Loucy (cell line): ENCODE measurements around the gene PSG7.
"Not testable (repeated sequence)": the region's sequence is repeated elsewhere in the genome, so short reads cannot be mapped to it uniquely, and the experiment has no call there.

Source experiments
- EZH2phosphoT487 ChIP-seq: fragments of 200-600 bp; IDR thresholded peaks from 2 replicates; pipeline ENCODE4 v1.6.1; 2018; ENCODE audit warnings: antibody characterized with exemption, mild to moderate bottlenecking, moderate library complexity, borderline replicate concordance
- TF ChIP-seq, protein P1 (sequence below): fragments of 200-600 bp; sonication (generic); conservative IDR thresholded peaks from 2 replicates; pipeline ENCODE4 v1.5.1; 2014; ENCODE audit warnings: mild to moderate bottlenecking, antibody characterized with exemption, low read length

- TF ChIP-seq, protein P1, sequence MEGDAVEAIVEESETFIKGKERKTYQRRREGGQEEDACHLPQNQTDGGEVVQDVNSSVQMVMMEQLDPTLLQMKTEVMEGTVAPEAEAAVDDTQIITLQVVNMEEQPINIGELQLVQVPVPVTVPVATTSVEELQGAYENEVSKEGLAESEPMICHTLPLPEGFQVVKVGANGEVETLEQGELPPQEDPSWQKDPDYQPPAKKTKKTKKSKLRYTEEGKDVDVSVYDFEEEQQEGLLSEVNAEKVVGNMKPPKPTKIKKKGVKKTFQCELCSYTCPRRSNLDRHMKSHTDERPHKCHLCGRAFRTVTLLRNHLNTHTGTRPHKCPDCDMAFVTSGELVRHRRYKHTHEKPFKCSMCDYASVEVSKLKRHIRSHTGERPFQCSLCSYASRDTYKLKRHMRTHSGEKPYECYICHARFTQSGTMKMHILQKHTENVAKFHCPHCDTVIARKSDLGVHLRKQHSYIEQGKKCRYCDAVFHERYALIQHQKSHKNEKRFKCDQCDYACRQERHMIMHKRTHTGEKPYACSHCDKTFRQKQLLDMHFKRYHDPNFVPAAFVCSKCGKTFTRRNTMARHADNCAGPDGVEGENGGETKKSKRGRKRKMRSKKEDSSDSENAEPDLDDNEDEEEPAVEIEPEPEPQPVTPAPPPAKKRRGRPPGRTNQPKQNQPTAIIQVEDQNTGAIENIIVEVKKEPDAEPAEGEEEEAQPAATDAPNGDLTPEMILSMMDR = not testable (repeated sequence)
- not testable (repeated sequence) for TF ChIP-seq EZH2phosphoT487
Observed at GRCh38 chr19:42899110-42899509, 37.9 kb downstream of the PSG7 start.
